HUES48 (cell line): Measurements from ENCODE around the gene PEG3.
"Not testable (repeated sequence)": the region's sequence is repeated elsewhere in the genome, so short reads cannot be mapped to it uniquely, and the experiment has no call there.

Experiments
- H3K27ac ChIP-seq: one replicate; pipeline ENCODE4 v1.7.0; 2013; ENCODE audit warnings: low read depth, low read length, inconsistent platforms
- H3K27me3 ChIP-seq: 2 replicates; pipeline ENCODE4 v1.6.1; 2013; ENCODE audit warnings: mild to moderate bottlenecking, low read length; ENCODE audit not compliant: control insufficient read depth, insufficient read depth
- H3K36me3 ChIP-seq: 2 replicates; pipeline ENCODE4 v1.6.1; 2013; ENCODE audit warnings: low read length; ENCODE audit not compliant: control insufficient read depth, insufficient read depth
- H3K4me1 ChIP-seq: 2 replicates; pipeline ENCODE4 v1.6.1; 2013; ENCODE audit warnings: mild to moderate bottlenecking, low read length; ENCODE audit not compliant: control insufficient read depth, insufficient read depth
- H3K4me3 ChIP-seq: 2 replicates; pipeline ENCODE4 v1.5.1; 2013; ENCODE audit warnings: mild to moderate bottlenecking, low read depth, low read length
- H3K9ac ChIP-seq: 2 replicates; pipeline ENCODE4 v1.6.1; 2013; ENCODE audit warnings: mild to moderate bottlenecking, low read depth, low read length, moderate library complexity
- H3K9me3 ChIP-seq: 2 replicates; pipeline ENCODE4 v1.6.1; 2013; ENCODE audit warnings: low read length; ENCODE audit not compliant: control insufficient read depth, insufficient read depth

Gene PEG3

DNA sequence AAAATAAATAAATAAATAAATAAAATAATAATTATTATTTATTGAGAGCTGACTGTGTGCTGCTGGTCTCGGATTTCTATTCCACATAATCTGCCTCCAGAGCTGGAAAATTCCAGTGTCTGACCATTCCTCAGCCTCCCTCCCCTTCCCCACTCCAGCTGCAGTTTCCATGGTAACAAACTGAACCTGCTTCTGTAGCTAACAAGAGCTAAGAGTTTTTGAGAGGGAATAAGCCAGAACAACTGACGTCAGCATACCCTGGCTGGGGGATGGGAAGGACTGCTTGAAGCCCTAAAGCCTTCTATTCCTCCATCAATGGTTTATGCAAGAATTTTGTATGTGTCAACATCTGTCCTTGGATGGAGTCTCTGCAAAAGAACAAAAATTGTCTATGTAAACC, 26.0 kb upstream of the PEG3 start:
- Histone ChIP-seq H3K4me1 (no peaks in the 10 kb centered on the region), H3K9ac (no peak overlapping the region), H3K36me3 (no peaks in the 10 kb centered on the region), H3K9me3 (peaks cover 93% of the 10 kb centered on the region), H3K27me3 (no peaks in the 10 kb centered on the region), H3K27ac (no peak overlapping the region), H3K4me3 (no peak overlapping the region)

DNA sequence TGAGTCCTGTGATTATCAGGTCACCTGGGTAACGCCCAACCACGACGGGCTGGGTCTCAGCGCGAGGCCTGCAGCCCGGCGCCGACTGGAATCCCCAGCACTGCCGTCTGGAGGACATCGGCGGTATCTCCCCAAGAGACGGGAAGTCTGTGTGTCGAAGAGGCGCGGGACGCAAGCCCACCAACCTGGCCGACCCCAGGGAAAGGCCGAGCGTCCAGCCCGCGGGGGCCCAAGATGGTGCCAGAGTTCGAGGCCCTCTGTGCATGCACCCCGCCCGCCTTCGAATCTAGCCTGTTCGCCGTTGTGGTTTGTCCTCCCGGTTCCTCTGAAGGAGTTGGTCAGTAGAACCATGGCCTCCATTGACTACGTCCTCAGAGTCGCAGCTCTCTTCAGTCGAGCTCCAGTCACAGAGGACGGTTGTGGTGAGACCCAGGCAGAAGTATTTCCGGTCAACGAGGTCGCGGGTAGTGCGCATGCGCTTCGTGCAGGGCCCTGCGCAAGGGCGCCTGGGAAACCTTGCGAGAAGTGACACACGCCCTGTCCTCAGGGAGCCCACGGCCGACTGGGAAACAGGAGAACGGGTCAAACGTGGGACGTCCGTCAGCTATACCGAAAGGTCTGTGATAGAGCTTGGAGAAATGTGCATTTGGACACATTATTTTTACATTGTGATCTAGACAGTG, 24.1 kb upstream of the PEG3 start:
- H3K4me1 ChIP-seq, result no peaks in the 10 kb centered on the region
- peaks cover 92% of the 10 kb centered on the region for H3K9me3 ChIP-seq
- no peak overlapping the region for H3K4me3 ChIP-seq
- H3K9ac ChIP-seq, result no peak overlapping the region
- H3K27ac ChIP-seq, result no peak overlapping the region
- H3K27me3 ChIP-seq, result no peaks in the 10 kb centered on the region
- H3K36me3 ChIP-seq, result no peaks in the 10 kb centered on the region

DNA sequence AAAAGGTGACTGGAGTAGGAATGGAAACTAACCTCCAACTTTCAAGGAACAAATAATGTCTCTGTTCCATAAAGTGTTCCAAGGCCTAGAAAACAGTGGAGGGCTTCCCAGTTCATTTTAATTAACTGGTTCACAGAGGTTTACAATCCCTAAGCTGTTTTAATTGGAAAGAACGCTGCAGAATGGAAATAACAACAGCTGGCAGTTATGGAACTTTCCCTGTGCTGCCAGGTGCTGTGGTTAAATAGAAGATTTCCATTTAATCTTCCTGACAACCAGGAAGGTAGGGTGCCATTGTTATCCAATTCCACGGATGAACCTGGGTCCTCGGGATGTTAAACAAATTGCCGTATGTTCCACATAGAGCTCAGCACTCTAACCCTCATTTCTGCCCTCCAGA, 22.2 kb upstream of the PEG3 start:
- no peak overlapping the region for H3K9ac ChIP-seq
- H3K36me3 ChIP-seq, result no peaks in the 10 kb centered on the region
- H3K4me3 ChIP-seq, result no peak overlapping the region
- H3K27me3 ChIP-seq, result no peaks in the 10 kb centered on the region
- no peak overlapping the region for H3K27ac ChIP-seq
- H3K9me3 ChIP-seq, result peaks cover 93% of the 10 kb centered on the region
- no peaks in the 10 kb centered on the region for H3K4me1 ChIP-seq

DNA sequence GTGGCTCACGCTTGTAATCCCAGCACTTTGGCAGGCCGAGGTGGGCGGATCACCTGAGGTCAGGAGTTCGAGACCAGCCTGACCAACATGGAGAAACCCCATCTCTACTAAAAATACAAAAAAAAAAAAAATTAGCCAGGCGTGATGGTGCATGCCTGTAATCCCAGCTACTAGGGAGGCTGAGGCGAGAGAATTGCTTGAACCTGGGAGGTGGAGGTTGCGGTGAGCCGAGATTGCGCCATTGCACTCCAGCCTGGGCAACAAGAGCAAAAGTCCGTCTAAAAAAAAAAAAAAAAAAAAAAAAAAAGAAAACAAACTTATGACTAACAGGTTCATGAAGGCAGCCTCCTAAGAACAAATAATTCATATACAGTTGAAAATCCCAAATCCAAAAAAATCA, 19.9 kb upstream of the PEG3 start:
- not testable (repeated sequence) for H3K36me3 ChIP-seq, H3K27me3 ChIP-seq, H3K4me1 ChIP-seq, H3K27ac ChIP-seq, H3K9ac ChIP-seq, H3K4me3 ChIP-seq
- peaks cover 94% of the 10 kb centered on the region for H3K9me3 ChIP-seq

DNA sequence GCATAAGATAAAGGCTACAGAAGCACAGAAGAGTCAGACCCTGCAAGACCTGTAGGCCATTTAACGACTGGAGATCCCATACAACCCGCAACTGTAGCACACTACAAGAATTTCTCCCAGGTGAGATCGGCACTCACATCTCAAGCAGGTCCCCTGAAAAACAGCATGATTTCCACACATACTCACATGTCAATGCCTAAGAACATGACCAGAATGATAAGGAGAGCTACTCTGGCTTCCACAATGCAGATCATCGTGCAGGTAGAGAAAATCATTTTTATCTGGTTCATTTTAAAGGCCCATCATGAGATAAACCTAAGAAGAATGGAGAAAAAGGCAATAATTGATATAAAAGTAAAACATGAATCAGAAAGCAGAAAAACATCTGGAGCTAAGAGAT, 17.5 kb upstream of the PEG3 start:
- Histone ChIP-seq H3K36me3 (no peaks in the 10 kb centered on the region), H3K9ac (no peak overlapping the region), H3K4me1 (no peaks in the 10 kb centered on the region), H3K4me3 (no peak overlapping the region), H3K27me3 (no peaks in the 10 kb centered on the region), H3K9me3 (peaks cover 86% of the 10 kb centered on the region), H3K27ac (no peak overlapping the region)

DNA sequence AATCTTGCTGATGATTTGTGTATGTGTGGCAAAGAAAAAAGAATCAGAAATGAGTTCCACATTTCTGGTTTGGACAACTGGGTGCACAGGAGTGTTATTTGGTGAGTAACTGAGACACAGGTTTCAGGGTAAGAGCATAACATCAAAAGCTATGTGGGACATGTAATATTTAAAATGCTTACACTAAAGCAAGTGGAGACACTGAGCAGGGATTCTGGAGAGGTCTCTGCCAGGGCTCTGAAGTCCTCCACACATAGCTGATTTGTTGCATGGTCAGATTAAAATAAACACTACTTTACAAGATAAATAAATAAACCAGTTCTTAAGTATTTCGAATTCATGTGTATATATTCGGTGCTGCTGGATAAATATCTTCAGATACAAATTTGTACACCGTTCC, 16.3 kb upstream of the PEG3 start:
- no peak overlapping the region for H3K9ac ChIP-seq
- H3K27me3 ChIP-seq, result no peaks in the 10 kb centered on the region
- no peak overlapping the region for H3K27ac ChIP-seq
- H3K9me3 ChIP-seq, result peaks cover 80% of the 10 kb centered on the region
- H3K4me3 ChIP-seq, result no peak overlapping the region
- no peaks in the 10 kb centered on the region for H3K4me1 ChIP-seq
- H3K36me3 ChIP-seq, result no peaks in the 10 kb centered on the region

DNA sequence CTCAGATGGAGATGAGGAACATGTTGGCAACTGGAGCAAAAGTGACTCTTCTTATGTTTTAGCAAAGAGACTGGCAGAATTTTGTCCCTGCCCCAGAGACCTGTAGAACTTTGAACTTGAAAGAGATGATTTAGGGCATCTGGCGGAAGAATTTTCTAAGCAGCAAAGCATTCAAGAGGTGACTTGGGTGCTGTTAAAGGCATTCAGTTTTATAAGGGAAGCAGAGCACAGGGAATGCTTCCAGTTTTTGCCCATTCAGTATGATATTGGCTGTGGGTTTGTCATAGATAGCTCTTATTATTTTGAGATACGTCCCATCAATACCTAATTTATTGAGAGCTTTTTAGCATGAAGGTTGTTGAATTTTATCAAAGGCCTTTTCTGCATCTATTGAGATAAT, 11.8 kb upstream of the PEG3 start:
- H3K9ac ChIP-seq, H3K27ac ChIP-seq, H3K27me3 ChIP-seq, H3K4me3 ChIP-seq, H3K36me3 ChIP-seq, H3K4me1 ChIP-seq: not testable (repeated sequence)
- peaks cover 79% of the 10 kb centered on the region for H3K9me3 ChIP-seq

DNA sequence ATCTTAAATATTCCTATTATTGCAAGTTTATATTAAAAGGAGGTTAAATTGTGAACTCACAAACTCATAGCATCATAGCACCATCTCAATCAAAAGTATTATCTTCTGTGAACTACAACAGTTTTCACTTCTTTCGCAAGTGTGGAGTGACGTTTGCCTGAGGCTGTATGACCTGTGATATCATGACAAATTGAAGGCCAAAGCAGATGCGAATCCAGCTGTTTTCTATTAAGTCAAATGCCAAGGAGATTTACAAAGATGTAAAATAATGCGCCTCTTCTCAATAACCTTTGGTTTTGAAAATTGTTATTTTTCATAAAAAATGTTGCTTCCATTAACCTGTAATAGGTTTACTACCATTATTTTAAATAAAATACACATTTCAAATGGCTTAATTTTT, 7.6 kb upstream of the PEG3 start:
- no peak overlapping the region for H3K9ac ChIP-seq
- H3K4me1 ChIP-seq, result no peaks in the 10 kb centered on the region
- H3K36me3 ChIP-seq, result no peaks in the 10 kb centered on the region
- no peaks in the 10 kb centered on the region for H3K27me3 ChIP-seq
- H3K9me3 ChIP-seq, result peaks cover 81% of the 10 kb centered on the region
- no peak overlapping the region for H3K27ac ChIP-seq
- H3K4me3 ChIP-seq, result no peak overlapping the region

DNA sequence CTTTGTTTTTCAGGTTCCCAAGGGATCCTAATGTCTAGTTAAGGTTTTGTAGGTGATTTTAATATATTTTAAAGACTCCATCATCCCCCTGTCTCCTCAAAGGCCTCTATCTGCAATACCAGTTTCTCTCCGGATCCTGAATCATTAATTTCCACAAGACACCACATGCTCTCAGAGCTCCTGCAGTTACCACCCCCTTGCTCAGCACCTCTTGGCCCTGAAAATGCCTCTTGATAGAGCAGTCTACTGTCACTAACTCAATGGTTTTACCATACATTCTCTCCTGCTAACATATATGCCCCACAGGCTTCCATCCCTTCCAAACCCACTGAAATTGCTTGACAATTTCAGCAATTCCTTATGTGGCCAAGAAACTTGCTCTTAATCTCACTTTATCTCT, 1.9 kb upstream of the PEG3 start:
- Histone ChIP-seq H3K4me1 (no peaks in the 10 kb centered on the region), H3K27me3 (no peaks in the 10 kb centered on the region), H3K9ac (no peak overlapping the region), H3K27ac (no peak overlapping the region), H3K36me3 (no peaks in the 10 kb centered on the region), H3K4me3 (no peak overlapping the region), H3K9me3 (peaks cover 93% of the 10 kb centered on the region)

DNA sequence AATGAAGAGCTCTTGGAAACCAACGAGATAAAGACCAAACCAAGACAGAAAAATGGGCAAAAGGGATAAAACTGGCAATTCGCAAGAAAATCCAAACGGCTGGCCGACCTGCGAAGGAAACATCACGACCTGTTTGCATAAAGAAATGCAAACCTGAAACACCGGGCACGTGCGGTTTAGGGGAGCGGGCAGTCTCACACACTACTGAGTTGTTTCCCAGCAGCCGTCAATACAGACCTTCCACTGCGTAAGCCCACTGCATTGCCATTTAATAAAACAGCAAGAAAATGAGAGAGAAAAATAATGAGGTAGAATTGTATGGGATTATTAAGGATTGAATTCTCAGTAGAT, 642 bp upstream of the PEG3 start:
- peak overlapping the region; percentile 24; the same call in 1 of the 2 replicates for H3K4me3 ChIP-seq
- H3K36me3 ChIP-seq, result no peaks in the 10 kb centered on the region
- H3K27me3 ChIP-seq, result no peaks in the 10 kb centered on the region
- peaks cover 93% of the 10 kb centered on the region for H3K9me3 ChIP-seq
- H3K9ac ChIP-seq, result no peak overlapping the region
- H3K27ac ChIP-seq, result no peak overlapping the region
- H3K4me1 ChIP-seq, result no peaks in the 10 kb centered on the region

DNA sequence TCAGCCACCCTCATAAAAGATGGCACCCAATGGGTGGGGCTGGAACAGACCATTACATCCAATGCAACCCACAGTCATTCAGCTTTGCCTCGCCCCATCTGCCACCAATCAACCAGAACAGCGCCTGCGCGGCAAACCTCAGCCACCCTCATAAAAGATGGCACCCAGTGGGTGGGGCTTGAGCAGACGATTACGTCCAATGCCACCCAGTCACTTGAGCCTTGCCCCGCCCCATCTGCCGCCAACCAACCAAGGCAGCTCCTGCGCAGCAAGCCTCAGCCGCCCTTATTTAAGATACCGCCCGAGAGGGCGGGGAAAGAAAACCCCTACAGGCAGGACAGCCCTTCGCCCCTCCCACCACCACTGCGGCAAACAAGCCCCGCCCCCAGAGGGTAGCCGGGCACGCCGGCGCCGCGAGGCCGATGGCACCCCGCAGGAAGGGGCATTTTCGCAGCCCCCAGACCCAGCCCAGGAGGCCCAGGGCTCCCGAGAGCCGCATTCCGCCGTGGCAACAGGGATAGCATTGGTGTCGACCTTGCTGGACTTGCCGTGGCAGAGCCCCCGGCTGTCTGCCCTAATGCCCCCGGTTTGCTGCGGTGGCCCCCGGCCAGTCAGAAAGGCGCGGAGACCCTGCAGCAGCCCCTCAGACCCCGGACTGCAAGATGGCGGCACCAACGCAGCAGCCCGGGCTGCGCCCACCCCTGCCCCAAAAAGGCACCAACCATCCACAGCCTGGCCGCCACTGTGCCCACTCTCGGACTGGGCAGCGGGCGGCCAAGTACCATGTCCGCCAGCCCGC, 675 bp downstream of the PEG3 start:
- Histone ChIP-seq H3K4me1 (no peaks in the 10 kb centered on the region), H3K27ac (no peak overlapping the region), H3K4me3 (peak overlapping the region; percentile 30; the same call in 1 of the 2 replicates), H3K9ac (no peak overlapping the region), H3K36me3 (no peaks in the 10 kb centered on the region), H3K9me3 (peaks cover 96% of the 10 kb centered on the region), H3K27me3 (no peaks in the 10 kb centered on the region)
